GM21381 (cell line): ENCODE measurements around the gene SPATA31D3.
"Not testable (repeated sequence)": the region's sequence is repeated elsewhere in the genome, so short reads cannot be mapped to it uniquely, and the experiment has no call there.

Experiments used
- ATAC-seq: cut with Tn5 transposase; IDR thresholded peaks from one replicate; pipeline ENCODE4 v1.9.1; 2021; ENCODE audit warnings: mild to moderate bottlenecking, moderate library complexity; ENCODE audit not compliant: unreplicated experiment

Gene SPATA31D3

DNA sequence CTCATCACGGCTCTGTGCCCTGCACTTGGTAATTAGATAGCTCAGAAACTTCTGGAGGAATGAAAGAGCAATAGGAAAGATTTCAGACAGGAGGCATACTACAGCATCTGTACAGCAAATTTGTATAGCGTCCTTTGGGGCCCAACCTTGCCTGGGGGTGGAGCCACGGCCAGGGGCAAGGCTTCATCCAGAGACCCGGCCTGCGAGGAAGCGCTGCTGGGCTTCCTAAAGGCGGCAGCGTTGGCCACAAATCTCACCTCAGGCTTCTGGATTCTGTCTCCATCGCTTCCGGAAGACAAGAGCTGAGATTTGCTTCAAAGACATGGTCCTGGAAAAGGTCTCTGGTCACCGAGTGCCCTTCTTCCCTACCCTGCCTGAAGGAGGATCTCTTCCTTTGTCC, 33.1 kb downstream of the SPATA31D3 start:
- no peak for ATAC-seq

DNA sequence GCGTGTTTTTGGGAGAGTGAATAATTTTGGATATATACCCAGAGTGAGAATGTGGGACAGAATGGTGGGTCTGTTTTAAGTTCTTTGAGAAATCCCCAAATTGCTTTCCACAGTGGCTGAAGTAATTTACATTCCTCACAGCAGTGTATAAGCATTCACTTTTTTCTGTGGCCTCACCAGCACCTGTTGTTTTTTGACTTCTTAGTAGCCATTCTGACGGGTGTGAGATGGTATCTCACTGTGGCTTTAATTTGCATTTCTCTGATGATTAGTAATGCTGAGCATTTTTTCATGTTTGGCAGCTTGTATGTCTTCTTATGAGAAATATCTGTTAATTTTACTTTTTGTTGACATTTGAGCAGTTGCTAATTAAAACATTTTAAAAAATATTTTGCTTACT, 35.9 kb downstream of the SPATA31D3 start:
- ATAC-seq, result peak; percentile 64

DNA sequence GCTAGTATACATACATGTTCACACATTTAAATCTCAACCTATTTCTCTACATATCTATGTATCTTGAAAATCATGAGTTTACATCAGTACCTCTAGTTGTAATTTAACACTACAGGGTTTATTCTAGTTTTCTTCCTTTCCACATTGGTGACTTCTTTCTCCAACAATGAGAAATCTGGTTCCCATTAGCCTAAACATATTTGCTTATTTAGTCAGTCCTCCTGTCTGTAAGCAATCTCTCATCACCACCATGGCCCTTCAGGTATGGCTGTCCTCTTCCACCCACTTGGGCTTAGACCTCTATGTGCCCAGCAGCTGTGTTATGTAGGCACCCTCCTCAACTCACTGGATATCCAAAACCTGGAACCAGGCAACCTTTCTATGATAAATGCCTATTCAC, 37.3 kb downstream of the SPATA31D3 start:
- ATAC-seq, result no peak

DNA sequence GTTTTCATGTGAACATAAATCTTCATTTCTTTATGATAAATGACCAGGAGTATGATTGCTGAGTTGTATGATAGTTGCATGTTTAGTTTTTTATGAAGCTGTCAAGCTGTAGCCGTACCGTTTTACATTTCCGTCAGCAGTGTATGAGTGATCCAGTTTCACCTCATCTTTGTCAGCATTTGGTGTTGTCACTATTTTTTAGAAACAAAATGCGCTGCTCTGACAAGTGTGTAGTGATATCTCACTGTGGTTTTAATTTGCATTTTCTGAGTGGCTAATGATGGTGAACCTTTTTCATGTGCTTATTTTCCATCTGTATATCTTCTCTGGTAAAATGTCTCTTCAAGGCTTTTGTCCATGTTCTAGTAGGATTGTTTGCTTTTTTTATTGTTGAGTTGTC, 38.6 kb downstream of the SPATA31D3 start:
- no peak for ATAC-seq

- ATAC-seq, result no peak
Observed at GRCh38 chr9:81984928-81985327, 41.6 kb downstream of the SPATA31D3 start.

- no peak for ATAC-seq
Observed at GRCh38 chr9:81986051-81986450, 42.8 kb downstream of the SPATA31D3 start.

GRCh38 chr9:81988472-81988871, 45.2 kb downstream of the SPATA31D3 start, which contains the start of gene SPATA31D1:
SPATA31D1 (plus strand) TSS chr9:81988772; CDS start chr9:81988819, 47 bp downstream.
- not testable (repeated sequence) for ATAC-seq

DNA sequence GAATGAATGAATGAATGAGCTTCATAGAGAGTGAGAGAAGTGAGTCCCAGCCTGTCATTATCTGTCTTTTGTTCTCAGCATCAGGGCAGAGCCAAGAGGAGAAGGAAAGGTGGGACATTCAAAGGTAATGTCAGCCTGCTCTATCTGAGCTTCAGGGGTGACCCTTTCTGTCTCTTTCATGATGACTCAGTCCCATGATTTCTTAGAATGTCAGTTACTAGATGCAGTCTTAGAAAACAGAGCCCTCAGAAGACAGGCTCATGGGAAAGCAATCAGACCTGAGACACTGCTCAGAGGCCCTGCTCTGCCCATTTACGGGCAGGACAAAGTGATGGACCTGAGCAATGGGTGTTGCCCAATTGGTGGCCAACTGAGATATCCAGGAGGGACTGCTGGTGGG, 46.4 kb downstream of the SPATA31D3 start:
- no peak for ATAC-seq

DNA sequence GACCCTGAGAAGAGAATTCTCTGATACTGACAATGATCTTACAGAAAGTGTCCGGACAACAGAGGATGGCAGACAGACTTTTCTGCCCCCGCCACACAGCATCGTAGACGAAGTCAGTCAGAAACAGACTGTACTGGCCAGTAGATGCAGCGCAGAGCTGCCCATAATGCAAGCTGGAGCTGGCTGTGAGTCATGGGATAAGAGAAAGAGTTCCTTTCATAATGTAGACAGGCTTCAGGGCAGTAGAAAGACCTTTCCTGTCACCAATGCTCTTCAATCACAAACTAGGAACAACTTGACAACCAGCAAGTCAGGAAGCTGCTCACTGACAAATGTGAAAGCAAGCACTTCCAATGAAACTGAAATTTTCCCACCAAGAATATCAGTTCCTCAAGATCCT, 50.4 kb downstream of the SPATA31D3 start:
- no peak for ATAC-seq
